Myocyte (in vitro differentiated cells): ENCODE results near the gene CEP170B. TPM values are rescaled to one million over a fixed set of nuclear protein-coding genes. Genes with fewer than 3 reads are reported as not detected.
A peak's percentile ranks its signal among the peaks of the same experiment; 100 is the strongest.

Source experiments
- DNase-seq: peaks from one replicate; pipeline ENCODE4 v3.0.0-alpha.2; 2012; ENCODE audit warnings: low read depth
- total RNA-seq: library from RNA; depleted of rRNA; stranded (reverse); fragments of >200 nt; gene quantifications from 2 replicates; pipeline ENCODE4 v1.2.3, GENCODE V29; 2014

Gene CEP170B
- total RNA-seq, 1 donor from 2014 or later = 45.5 TPM

GRCh38 chr14:104866451-104867370 is 1.6 kb downstream of the CEP170B start:
- peak; percentile 67 for DNase-seq

- DNase-seq = no peak
Observed at GRCh38 chr14:104867371-104868059, 2.4 kb downstream of the CEP170B start.

GRCh38 chr14:104868060-104868740 is 3.1 kb downstream of the CEP170B start:
- DNase-seq = no peak

GRCh38 chr14:104868811-104869572 is 3.9 kb downstream of the CEP170B start:
- no peak for DNase-seq

GRCh38 chr14:104869669-104870367 is 4.8 kb downstream of the CEP170B start:
- DNase-seq = no peak

GRCh38 chr14:104870368-104871144 is 5.5 kb downstream of the CEP170B start:
- DNase-seq = no peak

GRCh38 chr14:104871145-104871655 is 6.1 kb downstream of the CEP170B start:
- DNase-seq = no peak

- DNase-seq = no peak
Observed at GRCh38 chr14:104871656-104872468, 6.8 kb downstream of the CEP170B start.

- peak; percentile 98 for DNase-seq
Observed at GRCh38 chr14:104872469-104873341, 7.6 kb downstream of the CEP170B start.

- DNase-seq = no peak
Observed at GRCh38 chr14:104873380-104874055, 8.4 kb downstream of the CEP170B start.

GRCh38 chr14:104874110-104874531 is 9.1 kb downstream of the CEP170B start:
- no peak for DNase-seq

GRCh38 chr14:104874571-104875411 is 9.7 kb downstream of the CEP170B start:
- peak; percentile 52 for DNase-seq

GRCh38 chr14:104875412-104875751 is 10.3 kb downstream of the CEP170B start:
- no peak for DNase-seq

GRCh38 chr14:104875811-104876210 is 10.7 kb downstream of the CEP170B start:
- no peak for DNase-seq

- no peak for DNase-seq
Observed at GRCh38 chr14:104876251-104876699, 11.2 kb downstream of the CEP170B start.
